ENCODE results near the gene HARBI1.

Gene HARBI1

GRCh38 chr11:46560300-46560991 lies 56.6 kb downstream of the HARBI1 start:
- DNase-seq (ENCODE audit: extremely low read depth, low read depth) = no peak
- TF ChIP-seq CTCF (IDR thresholded peaks at IDR 0.05; ENCODE audit: low read depth, low read length) = no peak

- DNase-seq (ENCODE audit: extremely low read depth, low read depth) = no peak
- TF ChIP-seq CTCF (IDR thresholded peaks at IDR 0.05; ENCODE audit: low read depth, low read length) = no peak
Measured at GRCh38 chr11:46559815-46560214, 57.2 kb downstream of the HARBI1 start.

- TF ChIP-seq CTCF (IDR thresholded peaks at IDR 0.05; ENCODE audit: low read depth, low read length) = no peak
- DNase-seq (ENCODE audit: extremely low read depth, low read depth) = no peak
Measured at GRCh38 chr11:46557684-46558151, 59.3 kb downstream of the HARBI1 start.

GRCh38 chr11:46555267-46556054 lies 61.6 kb downstream of the HARBI1 start:
- no peak for TF ChIP-seq CTCF (IDR thresholded peaks at IDR 0.05; ENCODE audit: low read depth, low read length)
- DNase-seq (ENCODE audit: extremely low read depth, low read depth) = no peak

GRCh38 chr11:46554213-46555147 lies 62.5 kb downstream of the HARBI1 start:
- TF ChIP-seq CTCF (IDR thresholded peaks at IDR 0.05; ENCODE audit: low read depth, low read length) = no peak
- peak; percentile 38 for DNase-seq (ENCODE audit: extremely low read depth, low read depth)

- DNase-seq (ENCODE audit: extremely low read depth, low read depth) = no peak
- no peak for TF ChIP-seq CTCF (IDR thresholded peaks at IDR 0.05; ENCODE audit: low read depth, low read length)
Measured at GRCh38 chr11:46553814-46554212, 63.2 kb downstream of the HARBI1 start.

All from AG09319 (cell line).